GM06990 (cell line): ENCODE measurements around the gene RCN1.
"Not testable (repeated sequence)": the region's sequence is repeated elsewhere in the genome, so short reads cannot be mapped to it uniquely, and the experiment has no call there.

ENCODE experiments used
- DNase-seq: peaks from one replicate; pipeline ENCODE4 v3.0.0-alpha.2; 2011; ENCODE audit not compliant: insufficient read length; ENCODE audit errors: extremely low read depth
- H3K27me3 ChIP-seq: replicated peaks from 2 replicates; pipeline ENCODE4 v1.6.0; 2011; ENCODE audit warnings: low read length; ENCODE audit not compliant: control insufficient read depth, insufficient read depth
- H3K36me3 ChIP-seq: 2 replicates; pipeline ENCODE4 v1.5.1; 2011; ENCODE audit warnings: low read length; ENCODE audit not compliant: control insufficient read depth, insufficient read depth
- H3K4me3 ChIP-seq: replicated peaks from 2 replicates; pipeline ENCODE4 v1.5.1; 2011; ENCODE audit warnings: low read depth, mild to moderate bottlenecking, control low read depth, low read length
- TF ChIP-seq, protein P1 (sequence below): IDR thresholded peaks from 2 replicates; pipeline ENCODE4 v1.5.1; 2011; ENCODE audit warnings: low read length, control low read depth, mild to moderate bottlenecking, inconsistent platforms; ENCODE audit not compliant: insufficient read depth, poor library complexity, severe bottlenecking

RCN1 gene

DNA sequence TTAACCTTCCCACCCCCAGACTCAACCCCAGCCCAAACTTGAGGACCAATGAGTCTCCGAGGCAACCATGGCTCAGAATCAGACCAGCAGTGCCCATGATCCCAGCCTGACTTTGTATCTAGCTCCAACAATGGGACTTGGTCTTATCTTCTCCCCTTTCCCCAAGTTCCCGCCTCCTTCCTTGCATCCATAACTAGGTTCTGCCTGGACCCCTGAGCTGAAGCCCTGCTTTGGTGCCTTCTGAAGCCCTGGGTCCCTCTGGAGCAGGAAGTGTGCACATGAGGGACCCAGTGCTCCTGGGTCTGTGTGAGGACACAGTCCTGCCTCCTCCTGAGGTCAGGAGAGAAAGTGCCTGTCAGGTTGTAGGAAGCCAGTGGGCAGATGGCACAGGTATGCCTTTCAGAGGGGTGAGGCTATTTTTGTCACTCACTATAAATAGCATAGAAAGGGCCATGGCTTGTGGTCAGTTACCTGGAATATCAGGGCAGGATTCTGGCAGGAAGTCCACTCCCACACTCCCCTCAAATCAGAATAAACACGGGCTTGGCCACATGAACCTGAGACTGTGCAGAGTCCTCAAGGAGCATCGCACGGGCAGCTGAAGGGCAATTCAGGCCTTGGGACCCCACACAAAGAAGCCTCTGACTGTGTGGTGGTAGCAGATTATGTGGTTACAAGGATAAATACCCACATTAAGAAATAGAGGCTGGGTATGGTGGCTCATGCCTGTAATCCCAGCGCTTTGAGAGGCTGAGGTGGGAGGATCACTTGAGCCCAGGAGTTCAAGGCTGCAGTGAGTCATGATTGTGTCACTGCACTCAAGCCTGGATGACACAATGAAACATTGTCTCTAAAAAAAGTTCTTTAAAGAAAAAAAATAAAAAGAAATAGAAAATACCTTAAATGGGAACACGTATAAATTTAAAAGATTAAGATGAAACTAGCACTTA lies 27.4 kb downstream of the RCN1 start:
- no peak for DNase-seq
- TF ChIP-seq, protein P1, sequence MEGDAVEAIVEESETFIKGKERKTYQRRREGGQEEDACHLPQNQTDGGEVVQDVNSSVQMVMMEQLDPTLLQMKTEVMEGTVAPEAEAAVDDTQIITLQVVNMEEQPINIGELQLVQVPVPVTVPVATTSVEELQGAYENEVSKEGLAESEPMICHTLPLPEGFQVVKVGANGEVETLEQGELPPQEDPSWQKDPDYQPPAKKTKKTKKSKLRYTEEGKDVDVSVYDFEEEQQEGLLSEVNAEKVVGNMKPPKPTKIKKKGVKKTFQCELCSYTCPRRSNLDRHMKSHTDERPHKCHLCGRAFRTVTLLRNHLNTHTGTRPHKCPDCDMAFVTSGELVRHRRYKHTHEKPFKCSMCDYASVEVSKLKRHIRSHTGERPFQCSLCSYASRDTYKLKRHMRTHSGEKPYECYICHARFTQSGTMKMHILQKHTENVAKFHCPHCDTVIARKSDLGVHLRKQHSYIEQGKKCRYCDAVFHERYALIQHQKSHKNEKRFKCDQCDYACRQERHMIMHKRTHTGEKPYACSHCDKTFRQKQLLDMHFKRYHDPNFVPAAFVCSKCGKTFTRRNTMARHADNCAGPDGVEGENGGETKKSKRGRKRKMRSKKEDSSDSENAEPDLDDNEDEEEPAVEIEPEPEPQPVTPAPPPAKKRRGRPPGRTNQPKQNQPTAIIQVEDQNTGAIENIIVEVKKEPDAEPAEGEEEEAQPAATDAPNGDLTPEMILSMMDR: no peak
- Histone ChIP-seq H3K4me3 (no peak overlapping the region), H3K36me3 (no peaks in the 10 kb centered on the region), H3K27me3 (no peaks in the 10 kb centered on the region)

DNA sequence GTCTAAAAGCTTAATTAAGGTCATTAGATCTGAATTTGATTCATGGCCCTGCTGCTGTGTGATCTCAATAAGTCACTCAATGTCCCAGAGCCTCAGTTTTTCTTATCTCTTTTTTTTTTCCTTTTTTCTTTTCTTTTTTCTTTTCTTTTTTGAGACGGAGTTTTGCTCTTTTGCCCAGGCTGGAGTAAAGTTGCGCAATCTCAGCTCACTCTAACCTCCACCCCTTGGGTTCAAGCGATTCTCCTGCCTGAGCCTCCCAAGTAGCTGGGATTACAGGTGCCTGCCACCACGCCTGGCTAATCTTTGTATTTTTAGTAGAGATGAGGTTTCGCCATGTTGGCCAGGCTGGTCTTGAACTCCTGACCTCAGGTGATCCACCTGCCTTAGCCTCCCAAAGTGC lies 28.3 kb downstream of the RCN1 start:
- H3K27me3 ChIP-seq, H3K36me3 ChIP-seq, DNase-seq, H3K4me3 ChIP-seq: not testable (repeated sequence)

DNA sequence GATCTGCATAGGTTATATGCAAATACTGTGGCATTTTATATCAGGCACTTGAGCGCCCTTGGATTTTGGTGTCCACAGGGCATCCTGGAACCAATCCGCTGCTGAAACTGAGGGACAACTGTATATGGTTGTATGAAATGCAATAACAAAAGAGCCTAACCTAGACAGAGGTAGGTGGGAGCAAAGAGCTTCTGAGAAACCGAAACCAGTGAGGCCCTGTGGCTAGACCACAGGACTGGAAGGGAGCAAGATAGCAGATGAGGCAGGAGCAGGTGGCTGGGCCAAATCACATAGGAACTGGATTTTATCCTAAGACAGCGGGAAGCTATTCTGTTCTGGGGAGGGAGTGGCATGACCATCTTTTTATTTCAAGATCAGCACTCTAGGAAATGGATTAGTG lies 30.1 kb downstream of the RCN1 start:
- Histone ChIP-seq H3K4me3 (no peak overlapping the region), H3K27me3 (no peaks in the 10 kb centered on the region), H3K36me3 (no peaks in the 10 kb centered on the region)
- TF ChIP-seq, protein P1: no peak
- DNase-seq: no peak

DNA sequence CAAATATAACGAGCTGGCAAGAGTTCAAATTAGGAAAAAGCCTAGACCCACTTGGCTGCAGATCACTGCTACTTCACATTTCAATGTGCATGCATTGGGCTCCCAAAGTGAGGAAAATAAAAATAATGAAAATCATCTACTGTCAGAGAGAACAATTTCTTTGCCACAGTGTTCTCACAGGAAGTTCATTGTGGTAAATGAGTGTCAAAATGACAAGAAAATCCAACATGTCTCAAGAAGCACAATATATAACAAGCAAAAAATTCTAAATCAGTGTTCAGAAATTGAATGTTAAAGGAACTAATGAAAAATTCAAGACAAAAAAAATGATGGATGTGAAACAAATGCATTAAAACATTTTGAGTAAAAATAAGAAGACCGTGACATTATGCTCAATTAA lies 31.3 kb downstream of the RCN1 start:
- TF ChIP-seq, protein P1: no peak
- H3K27me3 ChIP-seq: no peaks in the 10 kb centered on the region
- no peak for DNase-seq
- H3K36me3 ChIP-seq: no peaks in the 10 kb centered on the region
- H3K4me3 ChIP-seq: no peak overlapping the region

DNA sequence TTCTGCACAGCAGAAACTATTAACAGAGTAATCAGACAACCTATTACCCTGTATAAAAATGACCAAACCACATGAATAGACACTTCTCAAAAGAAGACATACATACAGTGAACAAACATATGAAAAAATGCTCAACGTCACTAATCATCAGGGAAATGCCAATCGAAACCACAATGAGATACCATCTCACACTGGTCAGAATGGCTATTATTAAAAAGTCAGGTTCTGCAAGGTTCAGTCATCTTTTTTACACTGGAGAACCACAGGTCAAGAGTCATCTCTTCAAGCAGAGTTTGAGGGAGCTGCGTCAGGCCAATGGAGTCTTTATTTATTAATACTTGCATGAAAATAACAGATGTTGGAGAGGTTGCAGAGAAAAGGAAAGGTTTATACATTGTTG lies 40.4 kb downstream of the RCN1 start:
- no peaks in the 10 kb centered on the region for H3K27me3 ChIP-seq
- no peak overlapping the region for H3K4me3 ChIP-seq
- no peaks in the 10 kb centered on the region for H3K36me3 ChIP-seq
- DNase-seq: no peak
- TF ChIP-seq, protein P1: no peak

DNA sequence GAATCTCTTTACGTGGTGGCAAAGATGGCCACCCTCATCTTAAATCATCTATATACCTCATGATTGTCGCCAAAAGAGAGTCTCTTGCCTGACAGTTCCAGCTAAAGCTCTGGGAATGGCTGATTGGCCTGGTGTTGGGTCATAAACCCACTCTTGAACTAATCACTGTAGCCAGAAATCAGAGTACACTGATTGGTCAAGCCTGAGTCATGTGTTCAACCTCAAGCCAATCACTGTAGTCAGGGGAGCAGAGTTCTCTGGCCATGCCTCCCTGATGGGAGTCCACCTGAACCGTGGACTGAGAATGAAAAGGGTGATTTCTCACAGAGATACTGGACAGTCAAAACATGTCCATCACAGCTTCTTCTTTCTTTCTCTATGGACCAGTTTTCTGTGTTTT lies 45.8 kb downstream of the RCN1 start:
- TF ChIP-seq, protein P1: no peak
- Histone ChIP-seq H3K36me3 (no peaks in the 10 kb centered on the region), H3K4me3 (no peak overlapping the region), H3K27me3 (no peaks in the 10 kb centered on the region)
- no peak for DNase-seq
